H1 (cell line): ENCODE data around the gene TNS3. TPM values are rescaled to one million over a fixed set of nuclear protein-coding genes. Genes with fewer than 3 reads are reported as not detected.

Experiments used
- CTCF ChIA-PET: fragments of 300-600 bp; sonication (Branson Sonifier 250); formaldehyde crosslinking; loops from one replicate; lab custom pipeline; 2021; ENCODE audit not compliant: partially characterized antibody; lab: Charles Lee
- POLR2A ChIA-PET: fragments of 300-600 bp; sonication (Branson Sonifier 250); formaldehyde crosslinking; loops from one replicate; lab custom pipeline; 2021; ENCODE audit warnings: inconsistent platforms; ENCODE audit not compliant: partially characterized antibody; lab: Charles Lee
- DNase-seq, 2 experiments: peaks; one replicate each; pipeline versions ENCODE4 v3.0.0 to v3.0.0-alpha.2; 2010 to 2022; ENCODE audit warnings: low spot score in 2 of 2, low read depth in 1 of 2, mixed read lengths in 1 of 2
- FAIRE-seq: peaks from 2 replicates; lab custom pipeline; 2011; peaks lifted over from hg19 to GRCh38; lab: Jason Lieb, UNC
- H2AFZ ChIP-seq: 2 replicates; pipeline ENCODE4 v1.8.1; 2012; ENCODE audit warnings: low read length, inconsistent platforms
- H2AK5ac ChIP-seq: 2 replicates; pipeline ENCODE4 v1.6.1; 2013; ENCODE audit warnings: low read depth, low read length
- H2BK120ac ChIP-seq: replicated peaks from 2 replicates; pipeline ENCODE3; 2013; ENCODE audit warnings: low read depth, low read length, inconsistent platforms
- H2BK12ac ChIP-seq: 2 replicates; pipeline ENCODE4 v1.6.1; 2013; ENCODE audit warnings: low read depth, low read length
- H2BK15ac ChIP-seq: 2 replicates; pipeline ENCODE4 v1.6.1; 2013; ENCODE audit warnings: low read length
- H2BK20ac ChIP-seq: 2 replicates; pipeline ENCODE4 v1.6.1; 2013; ENCODE audit warnings: low read length
- H2BK5ac ChIP-seq: 2 replicates; pipeline ENCODE4 v1.6.1; 2013; ENCODE audit warnings: low read depth, low read length
- H3K14ac ChIP-seq: 2 replicates; pipeline ENCODE4 v1.6.1; 2013; ENCODE audit warnings: inconsistent platforms; ENCODE audit not compliant: insufficient read length
- H3K18ac ChIP-seq: 2 replicates; pipeline ENCODE4 v1.6.1; 2013; ENCODE audit warnings: low read length; ENCODE audit errors: extremely low read depth
- H3K23ac ChIP-seq: 2 replicates; pipeline ENCODE4 v1.6.1; 2013; ENCODE audit warnings: inconsistent platforms; ENCODE audit not compliant: insufficient read length
- H3K23me2 ChIP-seq: 2 replicates; pipeline ENCODE4 v1.6.1; 2013; ENCODE audit warnings: low read depth, low read length
- H3K27ac ChIP-seq: 2 replicates; pipeline ENCODE4 v1.6.1; 2011; ENCODE audit warnings: low read depth, low read length, inconsistent platforms
- H3K27me3 ChIP-seq, 4 experiments: replicated peaks in 1 of 4; 1 replicate in 1 of 4; 2 replicates in 3 of 4; pipeline versions ENCODE4 v1.6.1 to v1.8.1; 2011 to 2013; ENCODE audit warnings: low read length in 3 of 4, mild to moderate bottlenecking in 3 of 4, inconsistent platforms in 2 of 4, mixed read lengths in 2 of 4, moderate library complexity in 1 of 4; ENCODE audit not compliant: control insufficient read depth in 3 of 4, insufficient read depth in 3 of 4; ENCODE audit errors: extremely low read depth in 1 of 4
- H3K36me3 ChIP-seq, 4 experiments: 2 replicates each; pipeline versions ENCODE4 v1.6.1 to v1.8.1; 2011 to 2013; ENCODE audit warnings: mild to moderate bottlenecking in 4 of 4, low read length in 3 of 4, moderate library complexity in 2 of 4, control low read depth in 1 of 4, inconsistent platforms in 1 of 4; ENCODE audit not compliant: insufficient read depth in 4 of 4, control insufficient read depth in 2 of 4
- H3K4ac ChIP-seq: replicated peaks from 2 replicates; pipeline ENCODE3; 2013; ENCODE audit warnings: low read length, low read depth, mixed read lengths, inconsistent platforms; ENCODE audit not compliant: insufficient read length
- H3K4me1 ChIP-seq, 4 experiments: replicated peaks in 1 of 4; 1 replicate in 1 of 4; 2 replicates in 3 of 4; pipeline versions ENCODE4 v1.6.1 to v1.8.1; 2011 to 2013; ENCODE audit warnings: low read length in 3 of 4, inconsistent platforms in 2 of 4, mixed read lengths in 1 of 4; ENCODE audit not compliant: insufficient read depth in 4 of 4, control insufficient read depth in 3 of 4
- H3K4me2 ChIP-seq, 2 experiments: 2 replicates each; pipeline versions ENCODE4 v1.6.1 to v1.8.1; 2011 to 2013; ENCODE audit warnings: low read depth in 2 of 2, low read length in 2 of 2, control low read depth in 1 of 2, inconsistent platforms in 1 of 2, mild to moderate bottlenecking in 1 of 2; ENCODE audit not compliant: insufficient read depth in 1 of 2
- H3K4me3 ChIP-seq, 4 experiments: fragments of 200-600, 300-600 bp in 1 of 4; sonication (generic), shearing (Covaris generic), sonication (Bioruptor Twin) in 1 of 4; 2 replicates each; pipeline versions ENCODE4 v1.5.1 to v1.8.1; 2011 to 2016; ENCODE audit warnings: low read length in 4 of 4, low read depth in 3 of 4, control low read depth in 2 of 4, inconsistent platforms in 2 of 4, mild to moderate bottlenecking in 2 of 4, mixed read lengths in 1 of 4, moderate library complexity in 1 of 4; ENCODE audit not compliant: insufficient read depth in 2 of 4; ENCODE audit errors: extremely low read depth in 1 of 4
- H3K56ac ChIP-seq: replicated peaks from 2 replicates; pipeline ENCODE3; 2013; ENCODE audit warnings: low read depth, mild to moderate bottlenecking, mixed read lengths, low read length, inconsistent platforms; ENCODE audit not compliant: insufficient read length
- H3K79me1 ChIP-seq: 2 replicates; pipeline ENCODE4 v1.6.1; 2013; ENCODE audit warnings: low read depth, low read length, control low read depth
- H3K79me2 ChIP-seq, 2 experiments: 2 replicates each; pipeline versions ENCODE4 v1.6.1 to v1.8.1; 2012 to 2013; ENCODE audit warnings: low read length in 2 of 2, mild to moderate bottlenecking in 2 of 2, inconsistent platforms in 1 of 2; ENCODE audit not compliant: insufficient read depth in 2 of 2, control insufficient read depth in 1 of 2
- H3K9ac ChIP-seq, 4 experiments: replicated peaks in 1 of 4; 1 replicate in 1 of 4; 2 replicates in 3 of 4; pipeline versions ENCODE4 v1.6.1 to v1.8.1; 2011 to 2013; ENCODE audit warnings: low read depth in 3 of 4, low read length in 3 of 4, control low read depth in 2 of 4, mild to moderate bottlenecking in 2 of 4, moderate library complexity in 2 of 4, inconsistent platforms in 1 of 4; ENCODE audit errors: extremely low read depth in 1 of 4
- H3K9me3 ChIP-seq, 2 experiments: 2 replicates each; pipeline versions ENCODE4 v1.6.1 to v1.8.1; 2012 to 2013; ENCODE audit warnings: mild to moderate bottlenecking in 2 of 2, moderate library complexity in 2 of 2, control low read depth in 1 of 2, inconsistent platforms in 1 of 2, low read depth in 1 of 2, low read length in 1 of 2, mixed read lengths in 1 of 2; ENCODE audit not compliant: insufficient read depth in 2 of 2
- H4K20me1 ChIP-seq, 2 experiments: replicated peaks in 1 of 2; 2 replicates each; pipeline versions ENCODE3 to v1.8.1; 2011 to 2013; ENCODE audit warnings: inconsistent platforms in 2 of 2, low read length in 2 of 2, mild to moderate bottlenecking in 1 of 2; ENCODE audit not compliant: insufficient read depth in 2 of 2, control insufficient read depth in 1 of 2
- H4K5ac ChIP-seq: 2 replicates; pipeline ENCODE4 v1.6.1; 2013; ENCODE audit warnings: low read length, low read depth, mixed read lengths, inconsistent platforms; ENCODE audit not compliant: insufficient read length
- H4K8ac ChIP-seq: 2 replicates; pipeline ENCODE4 v1.8.0; 2013; ENCODE audit warnings: mild to moderate bottlenecking, moderate library complexity, low read length, inconsistent platforms; ENCODE audit not compliant: insufficient read depth; ENCODE audit errors: extremely low read depth
- H4K91ac ChIP-seq: replicated peaks from 2 replicates; pipeline ENCODE3; 2013; ENCODE audit warnings: low read length, mixed read lengths, inconsistent platforms; ENCODE audit not compliant: insufficient read length
- CBX5 ChIP-seq: fragments of 300-800, 300-1000 bp; sonication (generic); IDR thresholded peaks from 2 replicates; pipeline ENCODE4 v1.7.1; 2016; ENCODE audit warnings: antibody characterized with exemption, low read length, low read depth
- CHD1 ChIP-seq: IDR thresholded peaks from 2 replicates; pipeline ENCODE4 v1.6.1; 2012; ENCODE audit warnings: low read depth, low read length, improper control_type of control experiment
- HDAC2 ChIP-seq, 2 experiments: fragments of 300-600 bp in 1 of 2; sonication (generic) in 1 of 2; IDR thresholded peaks; 2 replicates each; pipeline ENCODE4 v1.6.1; 2011 to 2012; ENCODE audit warnings: low read depth in 2 of 2, low read length in 2 of 2, mild to moderate bottlenecking in 2 of 2, moderate library complexity in 2 of 2, borderline replicate concordance in 1 of 2, inconsistent platforms in 1 of 2
- MAFK ChIP-seq: IDR thresholded peaks from 2 replicates; pipeline ENCODE4 v1.6.1; 2012; ENCODE audit warnings: low read depth, mild to moderate bottlenecking, improper control_type of control experiment, low read length
- NRF1 ChIP-seq: IDR thresholded peaks from 2 replicates; pipeline ENCODE4 v1.6.1; 2011; ENCODE audit warnings: mild to moderate bottlenecking, low read depth, low read length, improper control_type of control experiment
- POLR2A ChIP-seq, 2 experiments: IDR thresholded peaks; 1 replicate in 1 of 2; 2 replicates in 1 of 2; pipeline ENCODE4 v1.6.1; 2011; ENCODE audit warnings: low read depth in 2 of 2, low read length in 2 of 2, mild to moderate bottlenecking in 2 of 2; ENCODE audit errors: control extremely low read depth in 1 of 2
- SIRT6 ChIP-seq: IDR thresholded peaks from one replicate; pipeline ENCODE4 v1.7.1; 2012; ENCODE audit warnings: low read length, inconsistent platforms
- SP2 ChIP-seq: IDR thresholded peaks from 2 replicates; pipeline ENCODE4 v1.6.1; 2012; ENCODE audit warnings: mild to moderate bottlenecking, low read length, inconsistent platforms
- SRF ChIP-seq: IDR thresholded peaks from 2 replicates; pipeline ENCODE4 v1.6.1; 2011; ENCODE audit warnings: mild to moderate bottlenecking, low read depth, low read length, moderate library complexity
- SUZ12 ChIP-seq: fragments of 200-600 bp; sonication (generic); IDR thresholded peaks from 2 replicates; pipeline ENCODE4 v1.6.1; 2012; ENCODE audit warnings: mild to moderate bottlenecking, inconsistent platforms, low read length, moderate library complexity, mixed read lengths
- TAF1 ChIP-seq: IDR thresholded peaks from 2 replicates; pipeline ENCODE4 v1.6.1; 2011; ENCODE audit warnings: mild to moderate bottlenecking, low read depth, low read length
- TAF7 ChIP-seq: optimal IDR thresholded peaks from 2 replicates; pipeline ENCODE3; 2011; ENCODE audit warnings: low read depth, mild to moderate bottlenecking, inconsistent platforms, low read length, moderate library complexity, borderline replicate concordance
- WGBS, 2 experiments: shearing (Covaris generic) in 1 of 2; methylation state at CpG; one replicate each; pipeline versions ENCODE4 v1.1.6 to v1.1.7; 2013 to 2015; ENCODE audit warnings: low lambda C conversion rate in 2 of 2, mixed read lengths in 2 of 2, inconsistent platforms in 1 of 2, low coverage in 1 of 2, missing lambda C conversion rate in 1 of 2; ENCODE audit not compliant: insufficient replicate concordance in 2 of 2, insufficient coverage in 1 of 2, insufficient read length in 1 of 2; ENCODE audit errors: extremely low coverage in 1 of 2, missing lambda C conversion rate in 1 of 2; 5-methylcytosine and 5-hydroxymethylcytosine counted together
- polyA plus RNA-seq, 7 experiments: library from polyadenylated mRNA; depleted of rRNA in 3 of 7; stranded (reverse) in 5 of 7; unstranded in 2 of 7; fragments of >200 nt in 5 of 7; fragments of 200-250 nt in 2 of 7; gene quantifications; 1 replicate in 5 of 7; 2 replicates in 1 of 7; 4 replicates in 1 of 7; pipeline versions ENCODE4 v1.2.1 to v1.2.3, GENCODE V29; 2011 to 2013; ENCODE audit warnings: missing spikeins in 2 of 7, mixed read lengths in 2 of 7
- total RNA-seq: library from RNA; stranded (reverse); fragmentation: NEBNext Ultra II Directional; extraction: Animal tissue kit (Norgen Biotek cat#: 25700); gene quantifications from 2 replicates; pipeline ENCODE4 v1.2.1, GENCODE V29; 2021

TNS3 gene
- total and polyA plus RNA-seq, 2 of the 8 experiments (the other 6 are each of a cell fraction or from before 2014, with no cell fraction given): 11.9 to 24.2 TPM

DNA sequence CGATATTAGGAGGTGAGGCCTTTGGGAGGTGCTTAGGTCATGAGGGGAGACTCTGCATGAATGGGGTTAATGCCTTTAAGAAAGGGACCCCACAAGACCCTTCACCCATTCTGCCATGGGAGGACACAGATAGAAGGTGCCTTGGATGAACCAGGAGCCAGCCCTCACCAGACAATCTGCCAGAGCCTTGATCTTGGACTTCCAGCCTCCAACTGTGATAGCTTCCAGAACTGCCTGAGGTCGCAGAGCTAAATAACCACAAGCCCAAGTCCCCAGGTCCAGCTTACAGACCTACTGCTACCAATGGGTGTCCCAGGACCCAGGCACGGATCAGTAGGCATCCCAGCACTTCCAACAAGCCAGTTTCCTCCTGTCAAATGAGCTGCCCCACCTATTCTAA is 37.5 kb downstream of the TNS3 start:
- Histone ChIP-seq H3K18ac (peak overlapping the region; percentile 60; the same call in 1 of the 2 replicates), H3K23ac (no peak overlapping the region), H3K9me3 (no peaks in the 10 kb centered on the region), H3K4me1 (peaks cover 0 to 10% (median 7%) of the 10 kb centered on the region in 4 experiments; a peak in 6 of 7 replicates), H3K9ac (no peak overlapping the region), H2BK120ac (no peak overlapping the region), H2BK12ac (no peak overlapping the region), H3K79me2 (peaks cover 0 to 2% of the 10 kb centered on the region in 2 experiments; a peak in 1 of 4 replicates), H4K91ac (no peak overlapping the region), H2BK15ac (no peak overlapping the region), H3K23me2 (no peaks in the 10 kb centered on the region), H3K56ac (no peak overlapping the region), H4K5ac (no peak overlapping the region), H3K4ac (no peak overlapping the region), H3K4me3 (no peak overlapping the region), H3K4me2 (peak overlapping the region in 1 of 2 experiments; percentile 46; a peak in 1 of 4 replicates), H3K14ac (no peak overlapping the region), H3K36me3 (no peaks in the 10 kb centered on the region), H2AFZ (no peak overlapping the region), H4K8ac (no peak overlapping the region), H2BK5ac (no peak overlapping the region), H2BK20ac (no peak overlapping the region), H3K27ac (no peak overlapping the region), H3K79me1 (peaks cover 12% of the 10 kb centered on the region), H2AK5ac (peak overlapping the region; percentile 57; the same call in 1 of the 2 replicates), H4K20me1 (peaks cover 0 to 6% of the 10 kb centered on the region in 2 experiments), H3K27me3 (no peaks in the 10 kb centered on the region; a peak in 2 of 7 replicates)
- WGBS, 2 experiments: 88% methylated on average over 3 of the region's 3 CpGs; no CpG with 5 or more reads in 1 of the 2 experiments
- DNase-seq (no peak), FAIRE-seq (no peak)
- ChIA-PET POLR2A (interaction anchor here (1.4 to 1.7 kb wide), 2 partner anchors 14 to 37 kb away, joined by 3 to 4 read pairs; partner anchors contain the start of gene TNS3), CTCF (interaction anchor here (3.6 kb wide), 1 partner anchor 9 kb away, joined by 20 read pairs; no protein-coding TSS in a partner anchor)
- no peak for TF ChIP-seq SP2
- TF ChIP-seq POLR2A (IDR thresholded peaks at IDR 0.05; ENCODE audit: control extremely low read depth in 1 of 2, low read depth in 2 of 2, low read length in 2 of 2): no peak
- TF ChIP-seq SIRT6: no peak
- TF ChIP-seq TAF7: no peak
- TF ChIP-seq SRF: no peak
- TF ChIP-seq HDAC2 (IDR thresholded peaks at IDR 0.05; ENCODE audit: borderline replicate concordance in 1 of 2, low read depth in 2 of 2, low read length in 2 of 2): no peak
- TF ChIP-seq SUZ12: no peak
- TF ChIP-seq TAF1: no peak
- no peak for TF ChIP-seq CBX5
- no peak for TF ChIP-seq CHD1
- no peak for TF ChIP-seq NRF1
- no peak for TF ChIP-seq MAFK
